NCI-H2081 (cell line): ENCODE data around the gene LIG3.
"Not testable (repeated sequence)": the region's sequence is repeated elsewhere in the genome, so short reads cannot be mapped to it uniquely, and the experiment has no call there.

Experiments
- DNase-seq, 2 experiments: peaks; one replicate each; lab custom pipeline; 2025; lab: John Stamatoyannopoulos, UW

Gene LIG3

DNA sequence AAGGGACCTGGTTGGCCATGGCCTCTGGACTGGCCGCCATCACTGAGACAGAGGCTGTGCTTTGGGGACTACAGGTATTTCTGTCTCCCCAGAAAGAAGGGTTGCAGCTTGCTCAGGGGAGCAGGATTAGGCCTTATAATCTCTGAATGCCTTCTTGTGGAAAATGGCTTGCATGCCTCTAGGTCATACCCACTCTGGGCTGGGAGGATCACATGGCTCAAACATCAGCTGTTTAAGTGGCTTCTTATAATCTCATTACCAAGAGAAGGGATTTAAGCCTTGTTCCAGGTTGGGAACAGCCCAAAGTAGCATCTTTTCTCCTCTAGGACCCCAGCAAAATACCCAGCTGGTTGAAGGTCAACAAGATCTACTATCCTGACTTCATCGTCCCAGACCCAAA lies 19.1 kb downstream of the LIG3 start:
- no peak for DNase-seq

- DNase-seq, result not testable (repeated sequence)
Observed at GRCh38 chr17:35000965-35001364, 20.7 kb downstream of the LIG3 start.

GRCh38 chr17:35001549-35001948 lies 21.2 kb downstream of the LIG3 start:
- DNase-seq, result no peak

- DNase-seq, result no peak
Observed at GRCh38 chr17:35002876-35003551, 22.7 kb downstream of the LIG3 start.

DNA sequence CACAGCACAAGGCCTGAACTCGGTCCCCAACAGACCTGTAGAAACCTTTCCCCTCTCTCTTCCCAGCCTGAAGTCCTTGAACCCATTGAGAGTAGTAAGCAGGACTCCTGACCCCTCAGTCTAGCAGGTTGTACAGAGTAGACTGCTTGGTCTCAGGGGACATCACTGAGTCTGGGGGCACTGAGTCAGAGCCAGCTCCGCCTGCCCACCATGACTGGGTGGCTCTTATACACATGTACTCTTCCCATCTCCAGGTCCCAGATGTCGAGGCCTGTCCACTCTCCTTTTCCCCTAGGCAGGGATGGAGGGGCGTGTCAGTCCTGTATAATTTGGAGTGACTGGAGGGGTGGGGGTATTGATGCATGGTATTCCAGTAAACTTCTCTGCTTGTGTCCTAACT lies 23.5 kb downstream of the LIG3 start:
- no peak for DNase-seq

- no peak for DNase-seq
Observed at GRCh38 chr17:35006345-35006744, 26.0 kb downstream of the LIG3 start.

DNA sequence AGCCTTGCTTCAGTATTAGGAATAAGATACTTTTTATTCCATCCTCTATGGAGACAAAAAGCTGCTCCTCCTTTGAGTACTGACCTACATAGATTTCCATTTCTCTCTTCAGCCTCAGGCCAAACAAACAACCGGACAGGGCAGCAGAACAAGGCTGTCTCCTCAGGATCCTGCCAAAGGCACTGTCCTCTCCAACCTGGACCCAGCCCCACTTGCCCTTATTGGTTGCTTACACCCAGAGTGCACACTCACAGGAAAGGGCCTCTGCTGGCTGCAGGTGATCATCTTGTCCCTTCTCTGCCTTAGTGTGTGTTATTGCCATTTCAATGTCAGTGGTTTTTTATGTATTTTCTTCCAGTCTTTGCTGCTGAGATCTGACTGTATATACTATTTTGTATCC lies 26.6 kb downstream of the LIG3 start:
- DNase-seq, result no peak

GRCh38 chr17:35010093-35010492 lies 29.8 kb downstream of the LIG3 start:
- DNase-seq, result no peak

- no peak for DNase-seq
Observed at GRCh38 chr17:35011671-35012216, 31.4 kb downstream of the LIG3 start.

GRCh38 chr17:35016369-35016768 lies 36.1 kb downstream of the LIG3 start:
- no peak for DNase-seq

GRCh38 chr17:35017021-35017420 lies 36.7 kb downstream of the LIG3 start:
- DNase-seq, result no peak

DNA sequence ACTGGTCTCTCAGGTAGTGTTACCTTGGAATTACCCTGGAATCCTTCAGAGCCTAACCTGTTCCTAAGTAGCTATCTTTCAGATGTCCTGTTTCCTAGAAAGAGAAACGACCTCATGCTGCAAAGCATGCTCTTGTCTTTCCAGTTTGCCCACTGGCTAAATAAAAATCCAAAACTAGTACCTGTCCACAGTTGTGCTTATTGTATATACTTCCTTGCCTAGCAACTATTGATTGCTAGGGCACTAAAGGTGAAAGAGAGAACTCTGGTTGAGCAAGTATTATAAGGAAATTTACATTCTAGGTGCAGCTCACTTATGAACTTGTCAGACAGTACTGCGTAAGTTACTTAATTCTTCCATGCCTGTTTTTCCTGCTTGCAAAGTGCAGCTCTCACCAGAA lies 38.5 kb downstream of the LIG3 start:
- DNase-seq, result no peak

- no peak for DNase-seq
Observed at GRCh38 chr17:35019386-35020179, 39.3 kb downstream of the LIG3 start.

DNA sequence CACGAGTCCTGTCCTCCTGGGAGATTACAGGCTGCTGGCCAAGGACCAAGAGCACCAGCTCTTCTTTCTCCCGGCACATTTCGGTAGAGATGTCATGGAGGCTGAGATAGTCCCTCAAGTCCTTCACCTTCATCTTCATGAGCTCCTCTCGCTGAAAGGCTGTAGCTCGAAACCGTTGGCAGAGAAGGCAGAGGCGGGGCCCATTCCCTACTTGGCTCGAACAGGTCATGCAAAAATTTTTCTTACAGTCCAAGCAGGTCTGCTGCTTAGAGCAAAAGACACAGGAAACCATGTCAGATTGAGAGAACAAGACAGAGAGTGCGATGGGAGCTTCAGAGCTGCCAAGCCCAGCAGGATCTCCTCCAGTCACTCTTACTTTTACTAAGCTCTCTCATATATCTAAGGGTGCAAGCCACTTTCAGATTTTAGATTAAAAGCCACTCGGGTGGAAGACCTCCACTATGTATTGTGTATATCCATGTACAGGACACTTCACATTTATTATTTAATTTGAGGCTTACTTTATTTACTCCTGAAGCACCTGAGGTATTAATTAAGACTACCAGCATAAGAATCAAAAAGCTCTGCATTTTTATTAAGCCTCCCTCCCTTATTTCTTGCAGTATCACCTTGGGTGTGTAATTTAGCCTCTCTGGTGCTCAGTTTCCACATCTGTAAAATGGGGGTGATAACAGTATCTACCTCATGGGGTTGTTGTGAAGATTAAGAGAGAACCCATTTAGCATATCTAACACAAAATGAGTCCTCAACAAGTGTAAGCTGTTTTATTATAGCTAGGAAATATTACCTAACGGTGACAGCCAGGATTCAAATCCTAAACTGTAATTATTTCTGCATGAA lies 41.4 kb downstream of the LIG3 start:
- no peak for DNase-seq

GRCh38 chr17:35022536-35023063 lies 42.3 kb downstream of the LIG3 start:
- DNase-seq, result peak; percentile 35 to 76

DNA sequence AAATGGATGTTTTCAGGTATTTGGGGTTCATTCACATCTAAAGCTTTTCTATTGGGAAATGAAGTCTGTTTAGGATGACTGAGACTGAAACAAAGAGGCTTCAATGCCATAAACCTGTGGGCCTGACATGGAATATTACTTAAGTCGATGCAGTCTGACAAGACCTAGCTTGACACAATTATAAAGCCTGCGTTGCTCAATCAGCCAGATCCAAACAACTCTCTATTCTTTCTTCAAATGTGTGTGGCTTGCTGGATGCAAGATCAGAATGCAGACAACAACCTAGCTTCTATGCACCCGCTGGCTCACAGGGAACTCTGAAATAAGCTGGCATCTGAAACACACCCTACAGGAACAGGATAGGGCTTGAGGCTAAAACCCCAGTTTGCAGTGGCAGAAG lies 43.2 kb downstream of the LIG3 start:
- DNase-seq, result no peak

- DNase-seq, result no peak
Observed at GRCh38 chr17:35025541-35025940, 45.2 kb downstream of the LIG3 start.

DNA sequence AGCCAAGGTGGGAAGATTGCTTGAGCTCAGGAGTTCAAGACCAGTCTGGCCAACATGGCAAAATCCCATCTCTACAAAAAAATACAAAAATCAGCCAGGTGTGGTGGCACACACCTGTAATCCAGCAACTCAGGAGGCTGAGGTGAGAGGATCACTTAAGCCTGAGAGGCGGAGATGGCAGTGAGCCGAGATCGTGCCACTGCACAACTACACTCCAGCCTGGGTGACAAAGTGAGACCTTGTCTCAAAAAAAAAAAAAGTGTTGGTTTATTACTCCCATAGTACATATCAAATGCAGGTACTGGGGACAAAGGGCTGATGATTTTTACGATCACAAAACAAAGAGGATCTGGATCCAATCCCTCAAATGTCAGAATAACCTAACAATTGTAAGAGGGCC lies 47.8 kb downstream of the LIG3 start:
- DNase-seq, result not testable (repeated sequence)

DNA sequence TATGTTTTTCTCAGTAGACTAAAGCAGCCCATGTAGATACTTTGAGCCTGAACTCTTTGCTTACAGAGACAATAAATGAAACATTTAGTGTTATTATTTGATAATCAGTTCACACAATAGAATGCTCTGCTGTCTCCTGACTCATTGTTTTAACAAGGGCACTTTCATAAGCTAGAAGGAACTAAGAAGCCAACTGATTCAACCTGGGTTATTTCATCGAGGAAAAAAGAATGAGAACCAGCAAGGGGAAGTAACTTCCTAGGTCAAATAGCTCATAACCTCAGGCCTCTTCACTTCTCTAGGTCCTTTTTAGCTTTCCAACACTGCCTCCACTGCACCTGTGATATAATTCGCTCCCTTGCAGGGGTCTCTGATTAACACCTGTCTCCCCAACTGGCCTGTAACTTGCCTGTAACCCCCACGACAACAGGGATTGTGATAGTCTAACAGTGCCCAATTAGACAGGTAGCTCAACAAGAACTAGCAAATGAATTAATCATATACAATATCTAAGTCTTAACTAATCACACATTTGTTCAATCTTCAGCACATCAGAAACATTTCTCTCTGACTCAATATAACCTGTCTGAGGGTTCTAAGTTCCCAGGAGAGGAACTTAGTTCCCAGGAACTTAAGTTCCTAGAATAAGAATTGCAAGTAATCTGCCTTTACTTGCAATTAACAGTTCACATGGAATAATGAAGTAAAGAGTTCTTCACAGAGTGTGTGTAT lies 48.4 kb downstream of the LIG3 start:
- DNase-seq, result no peak

DNA sequence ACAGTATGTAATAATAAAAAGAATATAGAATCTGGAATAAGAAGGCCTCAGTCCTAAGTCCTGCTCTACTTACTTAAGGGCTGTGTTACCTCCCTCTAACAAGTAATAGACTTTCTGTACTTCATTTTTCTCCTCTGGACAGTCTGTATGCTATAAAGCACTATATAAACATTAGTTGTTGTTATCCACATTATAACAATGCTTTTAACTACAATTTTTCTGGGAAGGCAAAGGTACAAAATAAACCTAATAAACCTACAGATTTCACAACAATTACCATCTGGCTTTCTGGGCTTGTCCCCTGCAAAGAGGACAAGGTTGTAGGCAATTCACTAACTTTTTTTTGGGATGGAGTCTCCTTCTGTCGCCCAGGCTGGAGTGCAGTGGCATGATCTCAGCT lies 50.5 kb downstream of the LIG3 start:
- DNase-seq, result no peak

GRCh38 chr17:35038453-35038852 lies 58.1 kb downstream of the LIG3 start:
- DNase-seq, result no peak
